HUES6 (cell line): Measurements from ENCODE around the gene KCP.

Experiments used
- H3K27ac ChIP-seq: 2 replicates; pipeline ENCODE4 v1.7.0; 2013; ENCODE audit warnings: low read depth, mild to moderate bottlenecking, low read length, inconsistent platforms
- H3K27me3 ChIP-seq: 2 replicates; pipeline ENCODE4 v1.6.1; 2013; ENCODE audit warnings: low read length; ENCODE audit not compliant: control insufficient read depth, insufficient read depth
- H3K36me3 ChIP-seq: 2 replicates; pipeline ENCODE4 v1.6.1; 2013; ENCODE audit warnings: low read length; ENCODE audit not compliant: control insufficient read depth, insufficient read depth
- H3K4me1 ChIP-seq: 2 replicates; pipeline ENCODE4 v1.6.1; 2013; ENCODE audit warnings: low read length; ENCODE audit not compliant: control insufficient read depth, insufficient read depth
- H3K4me3 ChIP-seq: 2 replicates; pipeline ENCODE4 v1.5.1; 2013; ENCODE audit warnings: low read depth, low read length
- H3K9ac ChIP-seq: one replicate; pipeline ENCODE4 v1.6.1; 2013; ENCODE audit warnings: mild to moderate bottlenecking, low read length
- H3K9me3 ChIP-seq: 2 replicates; pipeline ENCODE4 v1.6.1; 2013; ENCODE audit warnings: low read depth, low read length; ENCODE audit not compliant: control insufficient read depth, insufficient read depth

Gene KCP

DNA sequence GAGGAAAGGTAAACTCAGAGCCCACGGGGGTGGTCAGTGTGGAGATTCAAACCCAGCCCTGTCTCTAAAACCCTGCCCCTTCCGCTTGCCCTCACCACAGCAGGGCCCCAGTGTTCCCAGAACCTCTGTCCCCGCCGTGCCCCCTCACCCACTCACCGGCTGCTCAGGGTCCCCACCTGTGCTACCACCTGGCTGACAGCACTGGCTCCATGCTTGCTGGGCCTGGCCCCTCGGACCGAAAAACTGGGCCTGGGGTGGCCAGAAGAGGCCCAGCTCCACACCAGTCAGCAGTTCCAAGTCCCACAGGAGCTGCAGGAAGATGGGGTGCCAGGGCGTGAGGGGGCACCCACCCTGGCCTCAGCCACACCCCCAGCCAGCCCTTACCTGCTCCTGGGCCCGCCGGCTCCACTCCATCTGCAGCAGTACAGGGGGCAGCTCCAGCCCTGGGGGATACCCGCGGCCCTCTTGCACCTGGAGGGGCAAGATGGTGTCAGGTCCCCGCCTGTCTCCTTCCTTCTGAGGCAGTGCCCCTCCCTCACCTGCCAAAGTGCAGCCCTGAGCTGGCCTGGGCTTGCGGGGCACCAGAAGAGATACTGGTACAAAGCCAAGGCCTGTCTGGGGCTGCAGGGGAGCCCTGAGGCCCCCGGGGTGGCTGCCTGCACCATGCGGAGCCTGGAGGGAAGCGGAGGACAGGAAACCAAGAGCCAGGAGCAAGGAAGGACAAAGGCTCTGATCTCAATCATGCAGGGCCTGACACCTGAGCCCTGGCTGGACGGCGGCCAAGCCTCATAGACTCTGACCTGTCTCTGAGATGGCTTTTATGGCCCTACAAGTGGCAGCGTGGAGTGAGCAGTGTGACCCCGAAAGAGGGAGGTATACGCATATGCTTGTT, 36.1 kb downstream of the KCP start:
- Histone ChIP-seq H3K4me3 (no peak overlapping the region), H3K27me3 (peaks cover 23% of the 10 kb centered on the region), H3K36me3 (no peaks in the 10 kb centered on the region), H3K9me3 (no peaks in the 10 kb centered on the region), H3K9ac (no peak overlapping the region), H3K4me1 (peaks cover 6% of the 10 kb centered on the region; the same call in 1 of the 2 replicates), H3K27ac (no peak overlapping the region)

DNA sequence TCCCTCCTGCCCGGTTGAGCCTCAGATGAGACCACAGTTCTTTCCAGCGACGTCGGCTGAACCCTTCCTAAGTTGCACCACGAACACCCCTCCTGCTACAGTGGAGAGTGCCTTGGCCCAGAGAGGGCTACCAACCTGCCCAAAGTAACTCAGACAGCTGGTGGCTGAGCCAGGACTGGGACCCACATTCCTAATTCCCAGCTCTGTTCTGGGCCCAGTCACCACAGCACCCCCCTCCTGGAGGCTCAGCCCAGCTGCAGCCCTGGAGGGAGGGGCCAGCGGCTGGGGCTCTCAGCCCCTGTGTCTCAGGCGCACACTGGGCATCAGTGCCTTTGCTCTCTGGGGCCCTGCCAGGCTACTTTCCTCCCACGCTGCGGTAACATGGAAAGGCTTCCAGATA, 37.3 kb downstream of the KCP start:
- Histone ChIP-seq H3K27me3 (peaks cover 35% of the 10 kb centered on the region), H3K9ac (no peak overlapping the region), H3K4me3 (no peak overlapping the region), H3K36me3 (no peaks in the 10 kb centered on the region), H3K4me1 (peaks cover 13% of the 10 kb centered on the region), H3K9me3 (no peaks in the 10 kb centered on the region), H3K27ac (no peak overlapping the region)

DNA sequence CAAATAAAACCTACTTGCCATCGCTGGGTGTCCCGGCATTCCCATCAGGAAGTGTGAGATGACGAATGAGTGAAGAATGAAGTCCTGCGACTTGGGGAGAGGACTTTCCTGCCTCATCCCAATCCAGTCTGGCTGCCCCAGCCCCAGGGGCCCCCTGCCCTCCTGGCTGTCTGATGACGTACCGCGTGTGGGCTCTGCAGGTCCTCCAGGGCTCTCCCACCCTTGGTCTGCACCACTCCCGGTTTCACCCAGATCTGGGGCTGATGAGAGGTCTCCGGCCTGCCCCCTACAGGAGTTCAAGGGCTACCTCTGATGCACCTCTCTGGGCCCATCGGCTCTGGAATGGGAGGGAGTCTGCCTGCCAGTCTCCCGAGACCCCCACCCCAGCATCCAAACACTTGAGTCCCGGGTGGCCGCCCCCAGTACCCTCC, 38.1 kb downstream of the KCP start:
- no peak overlapping the region for H3K27ac ChIP-seq
- no peaks in the 10 kb centered on the region for H3K36me3 ChIP-seq
- H3K4me3 ChIP-seq = no peak overlapping the region
- peaks cover 41% of the 10 kb centered on the region for H3K27me3 ChIP-seq
- peaks cover 19% of the 10 kb centered on the region for H3K4me1 ChIP-seq
- H3K9me3 ChIP-seq = no peaks in the 10 kb centered on the region
- H3K9ac ChIP-seq = no peak overlapping the region

DNA sequence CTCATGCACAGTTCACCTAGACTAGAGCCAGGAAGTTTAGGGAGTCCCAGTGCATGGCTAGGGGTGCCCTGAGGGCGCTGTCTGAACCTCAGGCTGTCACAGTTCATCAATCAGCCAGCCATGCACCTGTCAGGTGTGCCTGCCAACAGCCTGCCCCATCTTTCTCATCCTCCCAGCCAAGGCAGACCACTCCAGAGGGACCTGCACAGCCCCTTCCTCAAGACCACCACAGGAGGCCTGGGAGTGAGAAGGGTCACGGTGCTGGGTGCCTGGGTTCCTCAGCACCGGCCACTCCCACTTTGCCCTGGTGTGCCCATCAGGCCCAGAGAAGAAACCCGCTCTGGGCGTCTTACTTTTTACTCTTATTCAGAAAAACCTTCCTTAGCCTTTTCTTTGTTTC, 39.5 kb downstream of the KCP start:
- Histone ChIP-seq H3K4me3 (no peak overlapping the region), H3K27ac (no peak overlapping the region), H3K9ac (no peak overlapping the region), H3K4me1 (peaks cover 19% of the 10 kb centered on the region), H3K27me3 (peaks cover 45% of the 10 kb centered on the region), H3K9me3 (no peaks in the 10 kb centered on the region), H3K36me3 (peaks cover 3% of the 10 kb centered on the region)

DNA sequence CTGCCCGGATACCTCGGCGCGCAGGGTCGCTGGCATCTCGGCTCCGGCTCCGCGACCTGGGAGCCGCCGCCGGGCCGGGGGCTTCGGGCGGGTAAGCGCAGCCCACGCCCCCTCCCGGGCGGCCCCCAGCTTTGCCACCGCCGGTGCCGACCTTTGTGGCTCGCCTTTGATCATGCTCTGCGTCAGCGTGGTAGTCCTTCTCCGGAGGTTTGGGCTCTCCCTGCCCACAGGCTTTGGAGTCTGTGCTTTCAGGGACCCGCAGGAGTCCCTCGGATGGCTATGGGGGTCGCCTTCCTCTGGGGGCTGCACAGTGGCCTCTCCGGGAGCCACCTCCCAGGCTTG, 40.6 kb downstream of the KCP start:
- peak overlapping the region; percentile 82 for H3K4me3 ChIP-seq
- H3K4me1 ChIP-seq = peaks cover 19% of the 10 kb centered on the region
- H3K27me3 ChIP-seq = peaks cover 45% of the 10 kb centered on the region
- no peaks in the 10 kb centered on the region for H3K9me3 ChIP-seq
- H3K9ac ChIP-seq = no peak overlapping the region
- H3K36me3 ChIP-seq = peaks cover 12% of the 10 kb centered on the region
- no peak overlapping the region for H3K27ac ChIP-seq

DNA sequence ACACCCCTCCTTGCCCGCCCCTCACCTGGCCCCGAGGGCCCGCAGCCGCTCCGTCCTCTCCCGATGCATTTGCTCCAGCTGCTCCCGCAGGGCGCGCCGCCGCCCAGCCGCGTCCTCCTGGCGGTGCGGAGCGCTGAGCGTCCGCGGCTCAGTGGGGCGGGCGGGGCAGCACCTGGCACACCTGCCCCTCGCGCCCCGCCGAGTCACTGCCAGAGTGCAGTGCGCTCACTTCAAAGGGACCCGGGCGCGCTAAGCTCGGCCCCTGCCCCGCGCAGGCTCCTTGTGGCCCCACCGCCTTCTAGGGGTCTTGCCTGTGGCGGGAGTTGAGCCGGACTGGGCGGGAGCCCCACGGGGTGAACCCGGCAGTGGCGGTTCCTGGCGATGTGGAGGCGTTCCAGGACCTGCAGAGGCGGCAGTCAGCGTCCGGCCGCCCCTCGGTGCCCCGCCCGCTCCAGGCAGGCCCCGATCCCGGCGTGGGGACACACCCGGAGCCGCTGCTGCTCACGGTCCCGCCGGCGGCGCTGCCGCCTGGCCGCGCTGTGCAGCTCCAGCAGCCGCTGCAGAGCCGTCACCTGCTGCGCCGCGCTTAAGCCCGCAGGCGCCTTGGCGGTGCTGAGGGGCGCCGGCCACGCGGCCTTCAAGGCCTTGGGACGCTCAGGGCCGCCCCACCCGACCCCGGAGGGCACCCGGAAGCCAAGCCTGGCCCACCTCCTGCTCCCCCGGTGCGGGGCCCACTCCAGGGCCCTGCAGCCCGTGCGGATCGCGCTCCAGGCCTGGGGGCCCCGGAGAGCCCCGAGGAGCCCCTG, 41.2 kb downstream of the KCP start:
- peak overlapping the region; percentile 82 for H3K4me3 ChIP-seq
- H3K9me3 ChIP-seq = no peaks in the 10 kb centered on the region
- H3K9ac ChIP-seq = peak overlapping the region; percentile 18
- peaks cover 45% of the 10 kb centered on the region for H3K27me3 ChIP-seq
- H3K4me1 ChIP-seq = peaks cover 19% of the 10 kb centered on the region
- H3K27ac ChIP-seq = no peak overlapping the region
- peaks cover 13% of the 10 kb centered on the region for H3K36me3 ChIP-seq

DNA sequence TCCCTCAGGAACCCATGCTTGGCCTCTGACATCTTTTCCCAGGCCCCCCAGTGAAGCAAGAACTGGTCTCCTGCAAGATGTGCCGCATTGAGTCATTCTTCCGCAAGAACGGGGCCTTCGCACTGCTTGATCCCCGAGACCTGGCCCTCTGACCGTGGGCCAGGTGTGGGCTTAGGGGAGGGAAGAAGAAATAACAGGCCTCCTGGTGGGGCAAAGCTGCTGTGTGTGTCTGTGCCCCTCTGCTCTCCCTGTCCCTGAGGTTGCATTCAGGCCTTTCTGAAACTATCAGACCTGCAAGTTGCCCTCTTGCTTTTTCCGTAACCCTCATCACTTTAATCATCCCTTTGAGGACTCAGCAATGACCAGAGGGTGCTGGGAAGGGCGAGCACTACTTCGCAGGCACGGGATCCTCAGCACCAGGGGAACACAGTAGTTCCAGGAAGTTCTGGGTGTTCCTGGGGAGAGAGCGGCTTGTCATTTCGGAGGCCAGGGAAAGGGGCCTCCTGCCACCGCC, 41.8 kb downstream of the KCP start:
- Histone ChIP-seq H3K9me3 (no peaks in the 10 kb centered on the region), H3K9ac (peak overlapping the region; percentile 18), H3K27me3 (peaks cover 45% of the 10 kb centered on the region), H3K4me1 (peaks cover 21% of the 10 kb centered on the region), H3K36me3 (peaks cover 13% of the 10 kb centered on the region), H3K4me3 (peak overlapping the region; percentile 82), H3K27ac (no peak overlapping the region)

DNA sequence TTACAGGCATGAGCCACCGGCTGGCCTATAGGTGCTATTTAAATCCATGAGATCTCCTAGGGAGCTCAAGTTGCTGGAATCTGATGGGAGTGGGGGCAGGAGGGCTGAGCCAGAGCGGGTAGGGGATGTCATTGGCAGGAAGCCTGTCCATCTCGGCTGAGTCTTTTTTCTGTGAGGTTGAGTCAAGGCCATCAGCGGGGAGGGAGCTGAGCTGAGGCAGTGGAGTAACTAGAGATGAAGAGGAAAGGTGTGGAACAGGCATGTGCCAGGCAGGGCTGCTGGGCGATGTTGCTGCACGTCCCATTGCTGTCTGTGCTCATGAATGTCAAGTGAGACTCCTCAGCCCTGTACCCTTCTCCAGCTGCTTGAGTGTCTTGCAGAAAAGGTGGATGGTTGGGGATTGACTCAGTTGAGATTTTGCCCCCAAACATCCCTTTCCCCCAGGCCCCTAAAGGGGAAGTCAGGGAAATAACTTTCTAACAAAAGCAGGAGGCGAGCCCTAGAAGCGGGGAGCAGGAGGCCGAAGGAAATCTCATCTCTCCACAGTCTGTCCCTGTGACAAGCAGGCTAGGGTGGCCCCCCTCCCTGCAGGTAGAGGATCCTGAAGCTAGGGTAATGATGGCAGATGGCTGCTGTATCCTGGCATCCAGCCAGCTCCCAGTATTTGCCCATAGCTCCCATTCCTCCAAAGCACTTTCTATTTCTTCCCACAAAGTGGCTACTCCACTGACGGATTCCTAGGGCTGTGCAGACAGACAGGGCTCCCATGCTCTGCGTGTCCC, 42.5 kb downstream of the KCP start:
- Histone ChIP-seq H3K9ac (no peak overlapping the region), H3K27me3 (peaks cover 45% of the 10 kb centered on the region)

DNA sequence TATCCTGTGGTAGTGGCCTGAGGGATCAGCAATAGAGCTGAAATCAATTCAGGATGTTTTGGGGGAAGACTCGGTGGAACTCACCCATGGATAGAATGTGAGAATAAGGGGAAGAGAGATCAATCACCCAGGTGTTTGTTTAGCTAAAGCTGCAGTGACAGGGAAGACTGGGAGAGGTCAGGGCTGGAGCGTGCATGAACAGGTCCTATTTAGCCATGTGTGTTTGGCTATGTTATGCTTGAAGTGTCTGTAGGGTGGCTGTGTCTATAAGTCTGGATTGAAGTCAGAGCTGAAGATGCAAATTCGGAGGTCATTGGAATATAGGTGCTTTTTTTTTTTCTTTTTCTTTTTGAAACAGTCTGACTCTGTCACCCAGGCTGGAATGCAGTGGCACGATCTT, 43.3 kb downstream of the KCP start:
- peaks cover 45% of the 10 kb centered on the region for H3K27me3 ChIP-seq
- H3K9ac ChIP-seq = no peak overlapping the region
- H3K4me1 ChIP-seq = peaks cover 24% of the 10 kb centered on the region
- no peak overlapping the region for H3K27ac ChIP-seq
- no peak overlapping the region for H3K4me3 ChIP-seq
- peaks cover 13% of the 10 kb centered on the region for H3K36me3 ChIP-seq
- H3K9me3 ChIP-seq = no peaks in the 10 kb centered on the region

More for the DNA sequence above, 42.5 kb downstream of the KCP start:
- Histone ChIP-seq H3K36me3 (peaks cover 13% of the 10 kb centered on the region), H3K4me1 (peaks cover 23% of the 10 kb centered on the region), H3K4me3 (peak overlapping the region; percentile 82), H3K9me3 (no peaks in the 10 kb centered on the region), H3K27ac (no peak overlapping the region)

DNA sequence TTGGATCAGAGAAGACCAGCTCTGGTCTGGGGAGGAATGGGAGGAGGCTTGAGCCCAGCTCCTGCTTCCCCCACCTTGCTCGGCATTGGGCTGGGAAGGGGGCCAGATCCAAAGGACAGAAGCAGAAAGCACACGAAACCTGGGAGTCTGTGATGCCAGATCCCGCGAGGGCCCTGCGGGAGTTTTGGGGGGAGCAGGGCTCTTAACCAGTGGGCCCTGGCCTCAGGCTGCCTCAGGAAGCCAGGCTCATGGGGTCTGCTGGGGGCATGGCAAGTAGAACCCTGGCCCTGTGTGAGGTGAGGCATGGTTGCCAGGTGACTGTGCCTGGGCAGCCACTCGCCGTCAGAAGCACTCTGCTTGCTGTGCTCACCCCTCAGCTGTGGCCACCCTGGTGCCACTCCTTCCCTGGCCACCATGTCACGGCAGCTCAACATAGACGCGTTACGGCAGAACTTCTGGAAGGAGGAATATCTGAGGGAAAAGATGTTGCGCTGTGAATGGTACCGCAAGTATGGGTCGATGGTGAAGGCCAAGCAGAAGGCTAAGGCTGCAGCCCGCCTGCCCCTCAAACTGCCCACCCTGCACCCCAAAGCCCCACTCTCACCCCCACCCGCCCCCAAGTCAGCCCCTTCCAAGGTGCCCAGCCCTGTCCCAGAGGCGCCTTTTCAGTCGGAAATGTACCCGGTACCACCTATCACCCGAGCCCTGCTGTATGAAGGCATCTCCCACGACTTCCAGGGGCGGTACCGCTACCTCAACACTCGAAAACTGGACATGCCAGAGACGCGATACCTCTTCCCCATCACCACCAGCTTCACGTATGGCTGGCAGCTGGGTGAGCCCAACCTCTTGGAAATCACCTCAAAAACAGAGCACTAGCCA, 44.3 kb downstream of the KCP start:
- H3K36me3 ChIP-seq = peaks cover 13% of the 10 kb centered on the region
- H3K27ac ChIP-seq = no peak overlapping the region
- peaks cover 41% of the 10 kb centered on the region for H3K27me3 ChIP-seq
- H3K4me1 ChIP-seq = peaks cover 27% of the 10 kb centered on the region
- H3K9me3 ChIP-seq = no peaks in the 10 kb centered on the region
- no peak overlapping the region for H3K4me3 ChIP-seq
- H3K9ac ChIP-seq = no peak overlapping the region
